22Rv1 (cell line): ENCODE measurements around the gene IMP3.

Experiments
- H3K27ac ChIP-seq: fragments of 450-650 bp; 2 replicates; pipeline ENCODE4 v1.5.1; 2017
- CTCF ChIP-seq: fragments of 450-650 bp; IDR thresholded peaks from 2 replicates; pipeline ENCODE4 v1.5.1; 2017; ENCODE audit warnings: mild to moderate bottlenecking
- ZFX ChIP-seq: fragments of 450-650 bp; IDR thresholded peaks from 2 replicates; pipeline ENCODE4 v1.6.1; 2017; ENCODE audit warnings: antibody characterized with exemption, borderline replicate concordance

Gene IMP3

GRCh38 chr15:75647370-75648155 is 7.5 kb upstream of the IMP3 start, which contains the start of gene SNX33:
Gene SNX33, plus strand, starts transcription at chr15:75647912. Its CDS starts 1,191 bp downstream, at chr15:75649103.
- TF ChIP-seq CTCF (peak; percentile 73), ZFX (no peak)
- peak within 1 kb of the TSS; percentile 63 for H3K27ac ChIP-seq

GRCh38 chr15:75646944-75647364 is 6.9 kb upstream of the IMP3 start:
- no peak for TF ChIP-seq ZFX
- no peak for TF ChIP-seq CTCF
- H3K27ac ChIP-seq: peak overlapping the region; percentile 63

DNA sequence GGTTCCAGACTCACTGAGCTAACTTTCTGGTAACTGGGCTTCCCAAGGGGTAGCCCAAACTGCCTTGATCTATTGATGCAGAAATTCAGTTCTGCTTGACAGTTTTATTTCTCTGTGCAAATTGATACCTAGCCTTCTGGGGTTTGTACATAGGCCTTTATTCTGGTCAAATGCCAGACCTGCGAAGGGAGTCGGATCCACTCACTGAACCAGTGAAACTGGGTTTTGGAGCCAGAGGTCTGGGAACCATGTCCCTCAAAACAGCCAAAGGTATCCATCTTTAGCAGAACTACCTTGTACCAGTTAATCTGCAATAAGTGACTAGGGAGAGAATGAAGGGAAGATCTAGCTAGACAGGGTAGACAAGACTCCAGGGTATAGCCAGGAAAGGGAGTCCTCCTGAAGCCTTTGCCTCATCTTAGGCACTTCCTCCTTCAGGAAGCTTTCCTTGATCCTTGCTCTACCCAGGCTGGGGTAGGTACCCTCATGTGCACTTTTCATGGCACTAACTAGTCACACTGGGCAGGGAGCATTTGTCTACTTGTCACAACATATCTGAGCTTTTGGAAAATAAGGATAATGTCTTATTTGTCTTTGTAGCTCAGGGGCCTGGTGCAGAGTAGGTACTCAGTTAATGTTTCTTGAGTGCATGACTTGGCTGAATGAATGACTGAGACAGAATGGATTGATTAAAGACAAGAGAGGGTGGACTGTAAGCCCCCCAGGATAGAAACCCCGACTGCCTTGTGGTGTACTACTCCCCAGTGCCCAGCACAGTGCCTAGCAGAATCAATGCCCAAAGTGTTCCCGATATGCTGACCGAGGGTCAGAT is 6.3 kb upstream of the IMP3 start:
- TF ChIP-seq ZFX (no peak), CTCF (no peak)
- H3K27ac ChIP-seq: peak overlapping the region; percentile 63

GRCh38 chr15:75644376-75644775 is 4.4 kb upstream of the IMP3 start:
- TF ChIP-seq CTCF: no peak
- no peak for TF ChIP-seq ZFX
- H3K27ac ChIP-seq: no peak overlapping the region

GRCh38 chr15:75641603-75642002 is 1.6 kb upstream of the IMP3 start:
- no peak overlapping the region for H3K27ac ChIP-seq
- TF ChIP-seq CTCF (no peak), ZFX (no peak)

DNA sequence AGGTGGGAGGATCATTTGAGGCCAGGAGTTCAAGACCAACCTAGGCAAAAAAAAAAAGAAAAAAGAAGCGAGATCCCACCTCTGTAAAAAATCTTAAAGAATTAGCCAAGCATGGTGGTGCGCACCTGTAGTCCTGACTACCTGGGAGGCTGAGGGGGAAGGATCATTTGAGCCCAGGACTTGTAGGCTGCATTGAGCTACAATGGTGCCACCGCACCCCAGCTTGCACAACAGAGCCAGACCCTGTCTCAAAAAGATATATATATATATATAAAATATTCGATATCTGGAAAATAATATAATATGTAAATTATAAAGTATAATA is 1.1 kb upstream of the IMP3 start:
- peak overlapping the region; percentile 95 for H3K27ac ChIP-seq
- no peak for TF ChIP-seq ZFX
- TF ChIP-seq CTCF: no peak
